ENCODE results near the gene MTMR10.

DNA sequence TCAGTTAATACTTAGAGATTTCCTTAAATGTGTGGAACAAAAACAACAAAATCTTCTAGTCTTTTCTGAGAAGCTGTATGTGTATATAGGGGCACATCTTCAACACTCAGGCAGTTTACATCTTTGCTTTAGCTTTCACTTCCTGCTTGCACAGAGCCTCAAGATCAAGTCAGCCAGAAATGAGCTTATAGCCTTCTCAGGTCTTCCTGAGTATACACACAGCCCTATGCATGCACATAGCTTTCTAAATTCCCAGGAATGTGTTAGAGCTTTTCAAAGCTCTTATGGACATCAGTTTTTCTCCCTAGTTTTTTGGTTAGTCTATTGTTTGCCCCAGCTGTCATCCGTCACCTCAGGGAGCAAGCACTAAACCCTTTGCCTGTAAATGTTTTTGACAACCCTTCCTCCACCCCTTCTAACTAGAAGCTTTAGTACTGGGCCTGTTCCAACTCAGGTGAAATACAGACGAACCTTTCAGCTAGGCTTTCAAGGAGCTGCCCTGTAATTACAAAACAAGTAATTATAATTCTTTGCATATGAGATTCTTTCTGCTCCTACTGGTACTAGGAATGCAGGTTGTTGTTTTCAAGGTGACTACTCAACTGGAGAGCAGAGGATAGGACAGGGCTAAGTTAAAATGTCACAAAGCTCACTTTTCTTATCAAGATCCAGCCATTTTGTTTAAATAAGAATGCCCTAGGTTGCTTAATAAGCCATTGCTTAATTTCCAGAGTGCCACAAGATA, 22.6 kb upstream of the MTMR10 start:
- TF ChIP-seq GATA2 (IDR thresholded peaks at IDR 0.05; ENCODE audit: low read depth, low read length) (no peak), GATA3 (IDR thresholded peaks at IDR 0.05; ENCODE audit: low read depth, low read length) (no peak)
